HEK293T (cell line): ENCODE data around the gene KRTAP10-7.

Experiments
- ARNT ChIP-seq: fragments of 450-650 bp; IDR thresholded peaks from 2 replicates; pipeline ENCODE4 v1.6.1; 2017; ENCODE audit warnings: mild to moderate bottlenecking
- CTBP1 ChIP-seq: fragments of 450-650 bp; IDR thresholded peaks from 2 replicates; pipeline ENCODE4 v1.6.1; 2016; ENCODE audit warnings: borderline replicate concordance
- ELF4 ChIP-seq: fragments of 450-650 bp; IDR thresholded peaks from 2 replicates; pipeline ENCODE4 v1.6.1; 2017; ENCODE audit warnings: antibody characterized with exemption
- FOXA1 ChIP-seq: fragments of 450-650 bp; IDR thresholded peaks from 2 replicates; pipeline ENCODE4 v1.6.1; 2016; ENCODE audit warnings: mild to moderate bottlenecking
- FOXK2 ChIP-seq: fragments of 450-650 bp; IDR thresholded peaks from 2 replicates; pipeline ENCODE4 v1.6.1; 2016; ENCODE audit warnings: mild to moderate bottlenecking
- L3MBTL2 ChIP-seq: fragments of 450-650 bp; conservative IDR thresholded peaks from 2 replicates; pipeline ENCODE4 v1.6.1; 2016; ENCODE audit warnings: mild to moderate bottlenecking
- NFRKB ChIP-seq: fragments of 450-650 bp; IDR thresholded peaks from 2 replicates; pipeline ENCODE4 v1.6.1; 2016; ENCODE audit warnings: mild to moderate bottlenecking, moderate library complexity
- SP1 ChIP-seq: fragments of 450-650 bp; IDR thresholded peaks from 2 replicates; pipeline ENCODE4 v1.6.1; 2017
- SUZ12 ChIP-seq: fragments of 450-650 bp; IDR thresholded peaks from 2 replicates; pipeline ENCODE4 v1.6.1; 2016; ENCODE audit warnings: mild to moderate bottlenecking
- TARDBP ChIP-seq: fragments of 450-650 bp; IDR thresholded peaks from 2 replicates; pipeline ENCODE4 v1.6.1; 2016
- ZNF384 ChIP-seq: fragments of 450-650 bp; IDR thresholded peaks from 2 replicates; pipeline ENCODE4 v1.6.1; 2016

DNA sequence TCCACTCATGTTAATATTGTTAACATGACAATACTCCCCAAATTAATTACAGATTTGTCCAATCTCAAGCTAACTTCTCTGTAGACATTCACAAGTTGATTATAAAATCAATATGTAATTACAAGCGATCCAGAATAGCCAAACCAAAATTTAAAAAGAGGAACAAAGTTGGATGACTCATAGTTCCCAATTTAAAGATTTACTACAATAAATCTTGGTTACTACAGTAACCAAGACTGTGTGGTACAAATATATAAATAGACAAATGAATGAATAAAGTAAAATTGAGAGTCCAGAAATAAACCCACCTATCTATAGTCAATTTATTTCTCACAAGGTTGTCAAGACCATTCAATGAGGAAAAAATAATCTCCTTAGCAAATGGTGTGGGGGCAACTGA lies 34.0 kb upstream of the KRTAP10-7 start:
- TF ChIP-seq ELF4, result no peak
- no peak for TF ChIP-seq FOXA1
- TF ChIP-seq CTBP1, result no peak
- TF ChIP-seq SP1, result no peak
- no peak for TF ChIP-seq ZNF384
- no peak for TF ChIP-seq L3MBTL2
- TF ChIP-seq FOXK2, result no peak
- TF ChIP-seq NFRKB, result no peak
- TF ChIP-seq TARDBP, result no peak
- no peak for TF ChIP-seq ARNT
- no peak for TF ChIP-seq SUZ12
